GM20000 (cell line): Measurements from ENCODE around the gene MAD1L1.

Experiments used
- DNase-seq: peaks from one replicate; pipeline ENCODE4 v3.0.0; 2012; ENCODE audit warnings: low spot score
- TF ChIP-seq, protein P1 (sequence below): IDR thresholded peaks from 2 replicates; pipeline ENCODE4 v1.5.1; 2012; ENCODE audit warnings: mild to moderate bottlenecking, control low read depth; ENCODE audit errors: extremely low read depth, missing control alignments

The MAD1L1 gene

GRCh38 chr7:2044311-2044882, 188.3 kb downstream of the MAD1L1 start:
- TF ChIP-seq, protein P1, sequence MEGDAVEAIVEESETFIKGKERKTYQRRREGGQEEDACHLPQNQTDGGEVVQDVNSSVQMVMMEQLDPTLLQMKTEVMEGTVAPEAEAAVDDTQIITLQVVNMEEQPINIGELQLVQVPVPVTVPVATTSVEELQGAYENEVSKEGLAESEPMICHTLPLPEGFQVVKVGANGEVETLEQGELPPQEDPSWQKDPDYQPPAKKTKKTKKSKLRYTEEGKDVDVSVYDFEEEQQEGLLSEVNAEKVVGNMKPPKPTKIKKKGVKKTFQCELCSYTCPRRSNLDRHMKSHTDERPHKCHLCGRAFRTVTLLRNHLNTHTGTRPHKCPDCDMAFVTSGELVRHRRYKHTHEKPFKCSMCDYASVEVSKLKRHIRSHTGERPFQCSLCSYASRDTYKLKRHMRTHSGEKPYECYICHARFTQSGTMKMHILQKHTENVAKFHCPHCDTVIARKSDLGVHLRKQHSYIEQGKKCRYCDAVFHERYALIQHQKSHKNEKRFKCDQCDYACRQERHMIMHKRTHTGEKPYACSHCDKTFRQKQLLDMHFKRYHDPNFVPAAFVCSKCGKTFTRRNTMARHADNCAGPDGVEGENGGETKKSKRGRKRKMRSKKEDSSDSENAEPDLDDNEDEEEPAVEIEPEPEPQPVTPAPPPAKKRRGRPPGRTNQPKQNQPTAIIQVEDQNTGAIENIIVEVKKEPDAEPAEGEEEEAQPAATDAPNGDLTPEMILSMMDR: no peak

DNA sequence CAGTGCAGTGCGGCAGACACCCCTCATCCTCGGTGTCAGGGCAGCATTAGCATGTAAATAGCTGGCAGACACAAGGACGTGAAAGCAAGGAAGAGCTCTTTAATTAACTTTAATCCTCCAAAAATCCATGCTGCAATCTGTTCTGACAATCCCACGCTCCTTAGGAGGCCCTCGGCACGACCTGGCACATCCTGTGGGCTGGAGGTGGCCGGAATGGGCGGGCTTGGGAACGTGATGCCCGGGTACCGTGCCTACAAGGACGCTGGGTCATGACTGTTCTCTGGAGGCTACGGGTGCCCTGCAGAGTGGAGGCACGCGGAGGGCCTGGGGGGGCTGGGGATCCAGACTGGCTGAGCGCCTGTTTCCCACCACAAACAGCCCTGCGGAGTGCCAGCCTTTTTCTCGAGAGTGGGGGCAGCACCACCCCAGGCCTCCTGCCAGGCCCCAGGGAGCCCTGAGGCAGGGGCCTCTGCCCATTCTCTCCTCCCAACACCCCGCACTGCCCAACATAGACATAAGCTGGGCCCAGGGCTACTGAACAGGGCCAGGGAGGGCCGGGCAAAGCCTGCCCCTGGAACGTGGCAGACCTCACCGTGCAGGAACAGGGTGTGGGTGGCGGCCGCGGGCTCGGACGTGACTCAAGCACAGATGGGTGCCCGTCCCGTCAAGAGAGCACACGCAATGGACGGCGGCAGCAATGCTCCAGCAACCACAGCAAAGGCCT, 189.3 kb downstream of the MAD1L1 start:
- DNase-seq: no peak
- TF ChIP-seq, protein P1: no peak

More at GRCh38 chr7:2044311-2044882, 188.3 kb downstream of the MAD1L1 start:
- no peak for DNase-seq

- no peak for DNase-seq
- TF ChIP-seq, protein P1: no peak
Measured at GRCh38 chr7:2042650-2043049, 190.1 kb downstream of the MAD1L1 start.

- TF ChIP-seq, protein P1: no peak
- DNase-seq: no peak
Measured at GRCh38 chr7:2041496-2042367, 191.0 kb downstream of the MAD1L1 start.

DNA sequence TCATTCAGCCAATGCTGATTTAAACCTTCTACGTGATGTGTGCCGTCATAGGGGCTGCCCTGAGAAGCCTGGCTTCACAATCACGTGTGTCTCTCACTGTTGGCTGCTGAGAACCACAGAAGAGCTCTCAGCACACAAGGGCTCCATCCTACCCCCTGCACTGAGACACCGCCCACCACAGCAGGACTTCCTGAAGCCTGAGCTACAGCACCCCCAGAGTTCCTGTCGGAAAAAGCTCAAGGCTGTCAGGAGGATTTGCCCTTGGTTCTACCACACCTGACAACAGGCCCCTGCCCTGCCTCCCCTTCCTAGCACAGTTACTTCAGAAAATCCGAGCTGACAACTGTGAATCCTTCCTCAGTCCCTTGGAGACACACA, 191.9 kb downstream of the MAD1L1 start:
- DNase-seq: no peak
- TF ChIP-seq, protein P1: no peak

DNA sequence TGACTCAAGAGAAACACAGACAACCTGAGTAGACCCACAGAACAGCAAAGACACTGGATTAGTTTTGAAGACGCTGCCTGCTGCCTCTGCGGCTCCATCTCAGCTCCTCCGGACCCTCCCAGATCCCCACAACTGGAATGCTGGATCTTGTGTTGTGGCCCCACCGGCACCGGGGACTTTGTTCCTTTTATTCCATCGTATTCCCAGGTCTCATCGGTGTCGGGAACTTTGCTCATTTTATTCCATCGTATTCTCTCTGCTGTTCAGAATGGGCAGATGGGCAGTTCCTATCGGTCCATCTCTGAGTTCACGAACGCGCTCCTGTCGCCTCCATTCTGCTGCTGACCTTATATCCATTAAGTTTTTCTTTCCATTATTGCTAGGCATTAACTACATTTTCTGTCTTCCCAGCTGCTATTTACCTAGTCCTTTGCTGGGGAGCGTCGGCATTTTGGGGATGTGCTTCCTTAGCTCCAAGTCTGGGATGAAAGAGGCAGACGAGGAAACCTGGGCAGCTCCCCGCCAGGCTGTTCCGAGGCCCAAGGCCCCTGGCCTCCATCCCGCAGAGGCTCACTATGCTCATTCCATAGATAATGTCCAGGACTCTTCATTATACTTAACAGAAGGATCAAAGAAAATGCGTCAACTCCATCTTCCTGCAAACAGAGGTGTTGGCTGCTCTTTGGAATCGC, 192.4 kb downstream of the MAD1L1 start:
- TF ChIP-seq, protein P1: no peak
- DNase-seq: no peak
